GM10248 (cell line): ENCODE results near the gene UPP2.

ENCODE experiments used
- CTCF ChIA-PET: fragments of 300-600 bp; sonication (Branson Sonifier 250); formaldehyde crosslinking; extraction: SDS; loops from one replicate; lab custom pipeline; 2021; ENCODE audit warnings: antibody characterized with exemption; lab: Yijun Ruan, JAX
- POLR2A ChIA-PET: fragments of 350-650 bp; sonication (Branson Sonifier 250); formaldehyde crosslinking; extraction: SDS; loops from one replicate; lab custom pipeline; 2020; ENCODE audit warnings: antibody characterized with exemption; lab: Yijun Ruan, JAX
- DNase-seq: peaks from one replicate; pipeline ENCODE4 v3.0.0; 2012; ENCODE audit errors: extremely low spot score
- TF ChIP-seq, protein P1 (sequence below): IDR thresholded peaks from 2 replicates; pipeline ENCODE4 v1.5.1; 2012; ENCODE audit warnings: mild to moderate bottlenecking, low read depth; ENCODE audit errors: extremely low read depth, missing control alignments, control extremely low read depth

Gene UPP2

DNA sequence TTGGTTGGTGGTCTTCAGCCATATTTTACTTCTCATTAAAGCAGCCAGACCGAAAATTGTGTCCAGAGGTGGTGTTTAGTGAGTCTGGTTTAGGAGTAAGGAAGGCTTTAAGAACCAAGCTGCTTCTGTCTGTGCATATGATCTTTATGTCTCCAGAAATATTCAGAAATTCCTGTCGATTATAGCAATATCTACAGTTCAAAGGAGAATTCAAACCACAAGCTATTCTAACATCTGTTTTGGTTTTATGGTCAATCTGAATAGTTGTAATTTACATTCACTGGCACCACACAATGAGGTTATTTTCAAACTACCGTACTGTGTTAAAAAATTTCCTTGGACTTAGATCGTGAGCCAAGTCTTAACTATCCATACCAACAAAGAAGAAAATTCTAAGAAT lies 11.3 kb downstream of the UPP2 start:
- CTCF ChIA-PET: interaction anchor here (1.0 kb wide), 1 partner anchor 10 kb away, joined by 5 read pairs; no protein-coding TSS in a partner anchor
- TF ChIP-seq, protein P1, sequence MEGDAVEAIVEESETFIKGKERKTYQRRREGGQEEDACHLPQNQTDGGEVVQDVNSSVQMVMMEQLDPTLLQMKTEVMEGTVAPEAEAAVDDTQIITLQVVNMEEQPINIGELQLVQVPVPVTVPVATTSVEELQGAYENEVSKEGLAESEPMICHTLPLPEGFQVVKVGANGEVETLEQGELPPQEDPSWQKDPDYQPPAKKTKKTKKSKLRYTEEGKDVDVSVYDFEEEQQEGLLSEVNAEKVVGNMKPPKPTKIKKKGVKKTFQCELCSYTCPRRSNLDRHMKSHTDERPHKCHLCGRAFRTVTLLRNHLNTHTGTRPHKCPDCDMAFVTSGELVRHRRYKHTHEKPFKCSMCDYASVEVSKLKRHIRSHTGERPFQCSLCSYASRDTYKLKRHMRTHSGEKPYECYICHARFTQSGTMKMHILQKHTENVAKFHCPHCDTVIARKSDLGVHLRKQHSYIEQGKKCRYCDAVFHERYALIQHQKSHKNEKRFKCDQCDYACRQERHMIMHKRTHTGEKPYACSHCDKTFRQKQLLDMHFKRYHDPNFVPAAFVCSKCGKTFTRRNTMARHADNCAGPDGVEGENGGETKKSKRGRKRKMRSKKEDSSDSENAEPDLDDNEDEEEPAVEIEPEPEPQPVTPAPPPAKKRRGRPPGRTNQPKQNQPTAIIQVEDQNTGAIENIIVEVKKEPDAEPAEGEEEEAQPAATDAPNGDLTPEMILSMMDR: no peak
- POLR2A ChIA-PET: no interaction called here
- DNase-seq: no peak

DNA sequence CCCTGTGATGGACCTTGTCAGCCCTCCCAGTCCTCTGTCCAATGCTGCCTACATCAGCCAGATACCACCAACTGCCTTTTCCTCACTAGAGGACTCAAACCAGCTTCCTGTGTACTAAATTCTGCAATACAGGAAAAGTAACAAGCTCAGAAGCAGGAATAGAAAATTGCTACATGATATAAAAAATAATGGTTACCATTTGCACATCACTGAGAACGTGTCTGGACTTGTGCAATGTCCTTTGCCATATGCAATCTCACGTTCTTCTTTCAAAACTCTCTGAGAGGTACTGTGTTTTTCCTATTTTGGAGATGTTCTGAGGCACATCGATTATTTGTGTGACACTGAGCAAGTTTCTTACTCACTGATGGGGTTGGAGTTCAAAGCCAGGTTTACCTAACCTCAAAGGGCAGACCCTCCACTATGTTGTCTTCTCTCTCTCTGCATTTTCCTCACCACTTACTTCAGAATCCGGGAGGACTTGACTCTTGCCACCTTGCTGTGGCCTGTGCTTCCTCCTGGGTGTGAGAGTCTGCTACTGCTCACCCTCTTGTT lies 12.1 kb downstream of the UPP2 start:
- POLR2A ChIA-PET: no interaction called here
- DNase-seq: no peak
- TF ChIP-seq, protein P1: no peak
- CTCF ChIA-PET: interaction anchor here (1.0 kb wide), 1 partner anchor 9 kb away, joined by 5 read pairs; no protein-coding TSS in a partner anchor

DNA sequence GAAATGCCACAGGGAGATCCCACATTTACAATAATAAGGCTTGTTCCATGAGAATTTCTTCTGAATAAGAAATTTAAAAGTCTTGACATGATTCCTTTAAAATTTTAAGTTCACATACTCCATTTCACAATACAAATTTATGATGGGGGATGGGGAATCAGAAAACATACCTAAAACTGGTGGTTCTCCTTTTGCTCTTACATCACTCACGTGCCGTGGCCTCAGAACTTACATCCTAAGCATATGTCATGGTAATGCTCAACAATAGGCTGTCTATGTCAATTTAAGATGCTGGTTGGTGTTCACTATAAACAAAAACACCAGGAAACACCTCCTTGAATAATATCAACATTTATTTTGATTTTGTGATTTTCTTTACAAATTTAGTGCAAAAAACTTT lies 12.8 kb downstream of the UPP2 start:
- POLR2A ChIA-PET: no interaction called here
- CTCF ChIA-PET: no interaction called here
- TF ChIP-seq, protein P1: no peak
- DNase-seq: no peak

DNA sequence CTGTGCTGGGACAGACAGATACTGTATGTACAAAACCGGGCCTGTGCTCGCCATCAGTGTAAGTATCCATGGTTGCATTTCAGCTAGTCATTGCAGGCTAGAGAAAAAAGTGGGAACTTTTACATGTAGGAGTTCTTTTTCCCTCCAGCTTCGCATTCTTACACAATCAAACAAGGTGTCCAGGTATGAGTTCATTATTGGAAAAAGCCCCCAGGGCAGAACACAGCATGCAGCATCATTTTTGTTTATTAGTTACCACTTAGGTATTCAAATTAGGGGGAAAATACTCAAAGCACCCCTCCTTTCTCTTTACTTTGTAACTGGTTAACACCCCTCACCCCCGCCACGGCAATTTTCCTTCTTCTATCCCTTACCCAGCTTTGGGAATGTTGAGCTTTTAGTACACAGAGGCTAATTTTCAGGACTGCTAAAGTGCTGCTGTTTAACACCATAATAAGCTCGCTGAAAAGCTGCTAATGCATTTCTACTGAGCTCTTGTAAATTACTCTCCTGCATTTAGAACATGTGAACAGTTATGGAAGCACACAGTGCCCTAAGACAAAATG lies 13.6 kb downstream of the UPP2 start:
- TF ChIP-seq, protein P1: no peak
- CTCF ChIA-PET: no interaction called here
- no peak for DNase-seq
- POLR2A ChIA-PET: no interaction called here

DNA sequence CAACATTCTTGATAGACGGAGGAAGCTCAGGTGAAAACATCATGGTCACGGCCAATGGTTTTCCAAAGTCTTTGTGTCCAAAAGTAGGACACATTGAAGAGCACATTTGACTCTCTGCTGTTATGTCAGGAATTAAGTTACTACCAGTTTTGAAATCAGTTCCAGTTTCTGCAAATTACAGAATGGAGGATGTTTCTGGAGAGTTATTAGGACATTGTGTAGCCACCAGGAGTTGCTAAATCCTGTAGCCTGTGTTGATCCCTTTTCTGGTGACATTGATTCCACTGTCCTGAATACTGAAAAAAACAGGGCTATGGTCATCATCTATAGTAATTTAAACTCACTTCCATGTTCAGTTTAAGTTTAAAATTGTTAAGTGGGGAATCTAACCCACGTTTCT lies 15.3 kb downstream of the UPP2 start:
- no peak for DNase-seq
- ChIA-PET POLR2A (no interaction called here), CTCF (no interaction called here)
- TF ChIP-seq, protein P1: no peak

GRCh38 chr2:158120102-158120501 lies 18.4 kb downstream of the UPP2 start:
- ChIA-PET CTCF (no interaction called here), POLR2A (no interaction called here)
- TF ChIP-seq, protein P1: no peak
- DNase-seq: no peak
